Inferior parietal cortex (tissue), 1 donor: ENCODE data around the gene GFER.
A peak's percentile ranks its signal among the peaks of the same experiment; 100 is the strongest.

Source experiments
- DNase-seq: peaks from one replicate; pipeline ENCODE4 v3.0.0-alpha.2; 2016; ENCODE audit errors: extremely low spot score

GFER gene

GRCh38 chr16:1990351-1991134 lies 6.5 kb downstream of the GFER start:
- DNase-seq, result no peak

GRCh38 chr16:1991135-1991551 lies 7.2 kb downstream of the GFER start:
- no peak for DNase-seq

- no peak for DNase-seq
Measured at GRCh38 chr16:1991588-1991947, 7.6 kb downstream of the GFER start.

- peak; percentile 69 for DNase-seq
Measured at GRCh38 chr16:1991948-1992703, 8.1 kb downstream of the GFER start.

GRCh38 chr16:1992704-1993317 lies 8.8 kb downstream of the GFER start:
- DNase-seq, result no peak

GRCh38 chr16:1993731-1994131 lies 9.7 kb downstream of the GFER start:
- DNase-seq, result no peak

GRCh38 chr16:1997494-1998359 lies 13.7 kb downstream of the GFER start:
- no peak for DNase-seq

GRCh38 chr16:1998360-1998835 lies 14.4 kb downstream of the GFER start:
- DNase-seq, result no peak

GRCh38 chr16:1998852-1999801 lies 15.1 kb downstream of the GFER start:
- DNase-seq, result no peak

- no peak for DNase-seq
Measured at GRCh38 chr16:1999866-2000514, 16.0 kb downstream of the GFER start.

- no peak for DNase-seq
Measured at GRCh38 chr16:2001035-2001434, 17.0 kb downstream of the GFER start.

- no peak for DNase-seq
Measured at GRCh38 chr16:2001456-2002355, 17.7 kb downstream of the GFER start.

- DNase-seq, result no peak
Measured at GRCh38 chr16:2002406-2003230, 18.6 kb downstream of the GFER start.

GRCh38 chr16:2003231-2003826 lies 19.3 kb downstream of the GFER start:
- DNase-seq, result no peak

GRCh38 chr16:2003827-2004641 lies 20.0 kb downstream of the GFER start:
- DNase-seq, result peak; percentile 76

GRCh38 chr16:2004795-2005517 lies 21.0 kb downstream of the GFER start:
- no peak for DNase-seq
